ENCODE measurements around the gene UAP1L1.

UAP1L1 gene

DNA sequence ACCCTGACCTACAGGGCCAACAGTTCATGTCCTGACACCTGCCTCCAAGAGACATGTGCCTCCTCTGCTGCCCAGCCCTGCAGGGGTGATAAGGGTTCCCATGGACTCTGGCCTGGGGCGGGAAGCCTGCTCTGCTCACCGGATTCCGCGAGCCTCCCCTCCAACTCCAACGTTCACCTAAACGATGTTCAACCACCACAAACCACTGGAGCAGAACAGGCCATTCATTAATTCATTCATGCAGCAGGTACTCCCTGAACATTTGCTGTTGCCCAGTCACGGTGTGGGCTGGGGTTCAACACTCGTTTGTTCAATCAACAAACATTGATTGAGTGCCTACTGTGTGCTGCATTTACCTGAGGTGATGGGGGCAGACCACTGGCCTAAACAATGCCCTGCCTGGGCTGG, 3.3 kb upstream of the UAP1L1 start:
- no peak overlapping the region for H3K27ac ChIP-seq (ENCODE audit: low read depth, low read length)
- no peak overlapping the region for H3K4me2 ChIP-seq (ENCODE audit: low read depth, low read length, poor library complexity, severe bottlenecking)
- H3K36me3 ChIP-seq (ENCODE audit: low read length): no peaks in the 10 kb centered on the region

DNA sequence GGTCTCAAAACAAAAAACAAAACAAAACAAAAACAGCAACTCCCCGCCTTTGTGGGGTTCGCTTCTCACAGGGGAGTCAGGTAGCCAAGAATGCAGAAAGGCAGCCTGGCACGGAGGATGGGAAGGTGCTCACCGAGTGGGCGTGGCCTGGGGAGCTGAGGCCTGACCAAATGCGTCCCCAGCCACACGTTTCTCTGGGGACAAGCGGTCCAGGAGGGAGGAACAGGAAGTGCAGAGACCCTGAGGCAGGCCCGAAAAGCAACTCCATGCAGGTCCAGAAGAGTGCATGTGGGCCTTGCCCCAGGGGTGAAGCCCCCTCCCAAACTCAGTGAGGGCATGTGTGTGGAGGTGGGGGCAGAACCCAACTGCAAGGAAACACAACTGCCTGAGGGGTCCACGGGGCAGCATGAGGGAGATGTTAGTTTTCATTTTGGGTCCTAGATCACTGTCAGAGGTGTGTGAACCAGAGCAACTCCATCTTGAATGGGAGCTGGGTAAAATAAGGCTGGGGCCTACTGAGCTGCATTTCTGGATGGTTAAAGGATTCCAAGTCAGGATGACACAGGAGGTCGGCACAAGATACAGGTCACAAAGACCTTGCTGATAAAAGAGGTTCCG, 2.6 kb upstream of the UAP1L1 start:
- H3K27ac ChIP-seq (ENCODE audit: low read depth, low read length): no peak overlapping the region
- no peaks in the 10 kb centered on the region for H3K9me2 ChIP-seq (replicated peaks; ENCODE audit: insufficient read depth, low read length)
- no peaks in the 10 kb centered on the region for H3K27me3 ChIP-seq (ENCODE audit: low read length)
- no peak overlapping the region for H3K4me3 ChIP-seq (ENCODE audit: insufficient read depth, low read length, poor library complexity, severe bottlenecking)
- H2AFZ ChIP-seq (ENCODE audit: low read depth, low read length, severe bottlenecking): no peak overlapping the region
- H3K36me3 ChIP-seq (ENCODE audit: low read length): no peaks in the 10 kb centered on the region
- peaks cover 17% of the 10 kb centered on the region; the same call in 1 of the 2 replicates for H3F3A ChIP-seq (ENCODE audit: insufficient read depth)
- H3K4me2 ChIP-seq (ENCODE audit: low read depth, low read length, poor library complexity, severe bottlenecking): no peak overlapping the region
- H4K20me1 ChIP-seq (ENCODE audit: low read depth, low read length): no peaks in the 10 kb centered on the region
- no peak overlapping the region for H3K9ac ChIP-seq (ENCODE audit: low read length)
- H3K9me3 ChIP-seq (ENCODE audit: insufficient read depth, low read length): no peaks in the 10 kb centered on the region
- TF ChIP-seq EZH2phosphoT487 (conservative IDR thresholded peaks at IDR 0.05; ENCODE audit: low read length): no peak
- TF ChIP-seq, protein P1, sequence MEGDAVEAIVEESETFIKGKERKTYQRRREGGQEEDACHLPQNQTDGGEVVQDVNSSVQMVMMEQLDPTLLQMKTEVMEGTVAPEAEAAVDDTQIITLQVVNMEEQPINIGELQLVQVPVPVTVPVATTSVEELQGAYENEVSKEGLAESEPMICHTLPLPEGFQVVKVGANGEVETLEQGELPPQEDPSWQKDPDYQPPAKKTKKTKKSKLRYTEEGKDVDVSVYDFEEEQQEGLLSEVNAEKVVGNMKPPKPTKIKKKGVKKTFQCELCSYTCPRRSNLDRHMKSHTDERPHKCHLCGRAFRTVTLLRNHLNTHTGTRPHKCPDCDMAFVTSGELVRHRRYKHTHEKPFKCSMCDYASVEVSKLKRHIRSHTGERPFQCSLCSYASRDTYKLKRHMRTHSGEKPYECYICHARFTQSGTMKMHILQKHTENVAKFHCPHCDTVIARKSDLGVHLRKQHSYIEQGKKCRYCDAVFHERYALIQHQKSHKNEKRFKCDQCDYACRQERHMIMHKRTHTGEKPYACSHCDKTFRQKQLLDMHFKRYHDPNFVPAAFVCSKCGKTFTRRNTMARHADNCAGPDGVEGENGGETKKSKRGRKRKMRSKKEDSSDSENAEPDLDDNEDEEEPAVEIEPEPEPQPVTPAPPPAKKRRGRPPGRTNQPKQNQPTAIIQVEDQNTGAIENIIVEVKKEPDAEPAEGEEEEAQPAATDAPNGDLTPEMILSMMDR (IDR thresholded peaks at IDR 0.05; ENCODE audit: insufficient read depth, low read length, poor library complexity, severe bottlenecking): no peak
- peaks cover 11% of the 10 kb centered on the region; the same call in 1 of the 2 replicates for H3K79me2 ChIP-seq (ENCODE audit: insufficient read depth, low read length)

More for the DNA sequence above, 3.3 kb upstream of the UAP1L1 start:
- TF ChIP-seq EZH2phosphoT487 (conservative IDR thresholded peaks at IDR 0.05; ENCODE audit: low read length): no peak
- TF ChIP-seq, protein P1 (IDR thresholded peaks at IDR 0.05; ENCODE audit: insufficient read depth, low read length, poor library complexity, severe bottlenecking): no peak
- peaks cover 17% of the 10 kb centered on the region for H3F3A ChIP-seq (ENCODE audit: insufficient read depth)
- H3K9me2 ChIP-seq (replicated peaks; ENCODE audit: insufficient read depth, low read length): no peaks in the 10 kb centered on the region
- H3K9me3 ChIP-seq (ENCODE audit: insufficient read depth, low read length): no peaks in the 10 kb centered on the region
- H4K20me1 ChIP-seq (ENCODE audit: low read depth, low read length): no peaks in the 10 kb centered on the region
- no peak overlapping the region for H3K4me3 ChIP-seq (ENCODE audit: insufficient read depth, low read length, poor library complexity, severe bottlenecking)
- H2AFZ ChIP-seq (ENCODE audit: low read depth, low read length, severe bottlenecking): no peak overlapping the region
- peaks cover 19% of the 10 kb centered on the region for H3K79me2 ChIP-seq (ENCODE audit: insufficient read depth, low read length)
- no peaks in the 10 kb centered on the region for H3K27me3 ChIP-seq (ENCODE audit: low read length)
- H3K9ac ChIP-seq (ENCODE audit: low read length): no peak overlapping the region

DNA sequence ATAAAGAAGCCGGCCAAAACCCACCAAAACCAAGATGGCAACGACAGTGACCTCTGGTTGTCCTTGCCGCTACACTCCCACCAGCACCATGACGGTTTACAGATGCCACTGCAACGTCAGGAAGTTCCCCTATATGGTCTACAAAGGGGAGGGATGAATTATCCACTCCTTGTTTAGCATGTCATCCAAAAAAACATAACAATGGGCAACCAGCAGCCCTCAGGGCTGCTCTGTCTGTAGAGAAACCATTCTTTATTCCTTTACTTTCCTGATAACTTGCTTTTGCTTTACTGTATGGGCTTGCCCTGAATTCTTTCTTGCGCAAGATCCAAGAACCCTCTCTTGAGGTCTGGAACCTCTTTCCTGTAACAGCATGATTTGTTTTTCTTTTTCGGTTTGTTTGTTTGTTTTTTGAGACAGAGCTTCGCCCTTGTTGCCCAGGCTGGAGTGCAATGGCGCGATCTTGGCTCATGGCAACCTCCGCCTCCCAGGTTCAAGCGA, 2.0 kb upstream of the UAP1L1 start:
- no peak overlapping the region for H3K27ac ChIP-seq (ENCODE audit: low read depth, low read length)
- no peak overlapping the region for H3K4me2 ChIP-seq (ENCODE audit: low read depth, low read length, poor library complexity, severe bottlenecking)
- H3K79me2 ChIP-seq (ENCODE audit: insufficient read depth, low read length): peaks cover 11% of the 10 kb centered on the region; the same call in 1 of the 2 replicates
- H3K4me3 ChIP-seq (ENCODE audit: insufficient read depth, low read length, poor library complexity, severe bottlenecking): no peak overlapping the region
- H3K36me3 ChIP-seq (ENCODE audit: low read length): no peaks in the 10 kb centered on the region
- no peak for TF ChIP-seq EZH2phosphoT487 (conservative IDR thresholded peaks at IDR 0.05; ENCODE audit: low read length)
- TF ChIP-seq, protein P1 (IDR thresholded peaks at IDR 0.05; ENCODE audit: insufficient read depth, low read length, poor library complexity, severe bottlenecking): no peak
- no peaks in the 10 kb centered on the region for H3K9me3 ChIP-seq (ENCODE audit: insufficient read depth, low read length)
- no peaks in the 10 kb centered on the region for H3K9me2 ChIP-seq (replicated peaks; ENCODE audit: insufficient read depth, low read length)
- H3K9ac ChIP-seq (ENCODE audit: low read length): no peak overlapping the region
- H3K27me3 ChIP-seq (ENCODE audit: low read length): no peaks in the 10 kb centered on the region
- no peak overlapping the region for H2AFZ ChIP-seq (ENCODE audit: low read depth, low read length, severe bottlenecking)
- peaks cover 17% of the 10 kb centered on the region; the same call in 1 of the 2 replicates for H3F3A ChIP-seq (ENCODE audit: insufficient read depth)
- H4K20me1 ChIP-seq (ENCODE audit: low read depth, low read length): no peaks in the 10 kb centered on the region

All from SU-DHL-6 (cell line).